ENCODE results near the gene ZNF598.

- TF ChIP-seq POLR2AphosphoS5 (IDR thresholded peaks at IDR 0.05) = no peak
- TF ChIP-seq, protein P1, sequence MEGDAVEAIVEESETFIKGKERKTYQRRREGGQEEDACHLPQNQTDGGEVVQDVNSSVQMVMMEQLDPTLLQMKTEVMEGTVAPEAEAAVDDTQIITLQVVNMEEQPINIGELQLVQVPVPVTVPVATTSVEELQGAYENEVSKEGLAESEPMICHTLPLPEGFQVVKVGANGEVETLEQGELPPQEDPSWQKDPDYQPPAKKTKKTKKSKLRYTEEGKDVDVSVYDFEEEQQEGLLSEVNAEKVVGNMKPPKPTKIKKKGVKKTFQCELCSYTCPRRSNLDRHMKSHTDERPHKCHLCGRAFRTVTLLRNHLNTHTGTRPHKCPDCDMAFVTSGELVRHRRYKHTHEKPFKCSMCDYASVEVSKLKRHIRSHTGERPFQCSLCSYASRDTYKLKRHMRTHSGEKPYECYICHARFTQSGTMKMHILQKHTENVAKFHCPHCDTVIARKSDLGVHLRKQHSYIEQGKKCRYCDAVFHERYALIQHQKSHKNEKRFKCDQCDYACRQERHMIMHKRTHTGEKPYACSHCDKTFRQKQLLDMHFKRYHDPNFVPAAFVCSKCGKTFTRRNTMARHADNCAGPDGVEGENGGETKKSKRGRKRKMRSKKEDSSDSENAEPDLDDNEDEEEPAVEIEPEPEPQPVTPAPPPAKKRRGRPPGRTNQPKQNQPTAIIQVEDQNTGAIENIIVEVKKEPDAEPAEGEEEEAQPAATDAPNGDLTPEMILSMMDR (IDR thresholded peaks at IDR 0.05) = no peak
Measured at GRCh38 chr16:1998852-1999801, 10.5 kb downstream of the ZNF598 start.

All from upper lobe of left lung (tissue), 4 donors.